A673 (cell line): ENCODE data around the gene MICU1. TPM values are rescaled to one million over a fixed set of nuclear protein-coding genes. Genes with fewer than 3 reads are reported as not detected.
"Not testable (repeated sequence)": the region's sequence is repeated elsewhere in the genome, so short reads cannot be mapped to it uniquely, and the experiment has no call there.

Experiments used
- BruUV-seq: library from RNA; stranded (reverse); fragments of 400-500 nt; replicated peaks from 2 replicates; lab custom pipeline; 2021; lab: Mats Ljungman, UMichigan
- CTCF ChIA-PET: fragments of 300-600 bp; sonication (Branson Sonifier 250); formaldehyde crosslinking; loops from one replicate; lab custom pipeline; 2022; ENCODE audit warnings: antibody characterized with exemption; lab: Charles Lee
- POLR2A ChIA-PET: fragments of 300-600 bp; sonication (Branson Sonifier 250); formaldehyde crosslinking; loops from one replicate; lab custom pipeline; 2022; ENCODE audit warnings: antibody characterized with exemption; ENCODE audit not compliant: low non-redundant PET; lab: Charles Lee
- DNase-seq: peaks from one replicate; pipeline ENCODE4 v3.0.0-alpha.2; 2015; ENCODE audit warnings: low spot score
- H3K27ac ChIP-seq: fragments of 200-600 bp; sonication (generic); 2 replicates; pipeline ENCODE4 v1.5.1; 2016; ENCODE audit warnings: mixed run types, low read depth, mild to moderate bottlenecking, mixed read lengths, antibody characterized with exemption, low read length; ENCODE audit not compliant: poor library complexity, severe bottlenecking
- H3K27me3 ChIP-seq: fragments of 200-600 bp; sonication (generic); replicated peaks from 2 replicates; pipeline ENCODE4 v1.6.1; 2017; ENCODE audit warnings: mixed run types, low read depth, mild to moderate bottlenecking, mixed read lengths, antibody characterized with exemption, low read length; ENCODE audit not compliant: insufficient read depth, poor library complexity
- H3K36me3 ChIP-seq: fragments of 200-600 bp; sonication (generic); 2 replicates; pipeline ENCODE4 v1.6.1; 2016; ENCODE audit warnings: mixed run types, mild to moderate bottlenecking, mixed read lengths, antibody characterized with exemption, low read length; ENCODE audit not compliant: insufficient read depth, poor library complexity, severe bottlenecking
- H3K4me1 ChIP-seq: fragments of 200-600 bp; sonication (generic); 2 replicates; pipeline ENCODE4 v1.6.1; 2017; ENCODE audit warnings: mixed run types, mild to moderate bottlenecking, mixed read lengths, antibody characterized with exemption, low read length; ENCODE audit not compliant: insufficient read depth, poor library complexity, severe bottlenecking
- H3K4me3 ChIP-seq: fragments of 200-600 bp; sonication (generic); 2 replicates; pipeline ENCODE4 v1.5.1; 2016; ENCODE audit warnings: low read depth, mixed run types, mild to moderate bottlenecking, mixed read lengths, low read length; ENCODE audit not compliant: poor library complexity, severe bottlenecking
- H3K9me3 ChIP-seq: fragments of 200-600 bp; sonication (generic); 2 replicates; pipeline ENCODE4 v1.6.1; 2016; ENCODE audit warnings: mixed run types, low read depth, mild to moderate bottlenecking, mixed read lengths, antibody characterized with exemption, low read length; ENCODE audit not compliant: poor library complexity, severe bottlenecking
- CTCF ChIP-seq: fragments of 300-800, 200-600 bp; sonication (generic); conservative IDR thresholded peaks from 2 replicates; pipeline ENCODE4 v1.5.1; 2017; ENCODE audit warnings: low read depth, mild to moderate bottlenecking, antibody characterized with exemption, low read length, moderate library complexity, mixed read lengths
- EZH2 ChIP-seq: fragments of 200-600 bp; sonication (generic); IDR thresholded peaks from 2 replicates; pipeline ENCODE4 v1.6.1; 2017; ENCODE audit warnings: borderline replicate concordance, low read depth, mild to moderate bottlenecking, mixed read lengths, antibody characterized with exemption, low read length; ENCODE audit not compliant: poor library complexity, severe bottlenecking
- intact Hi-C: fragments of 100-400 bp; cut with micrococcal nuclease; formaldehyde crosslinking; loops from one replicate; pipeline ENCODE4 v1.10.0; 2022; ENCODE audit not compliant: unreplicated experiment
- total RNA-seq: library from RNA; stranded (reverse); gene quantifications from 2 replicates; pipeline ENCODE4 v1.2.3, GENCODE V29; 2021

Gene MICU1
- total RNA-seq, 1 experiment from 2014 or later, result 37.7 TPM

- H3K36me3 ChIP-seq, result no peaks in the 10 kb centered on the region
- no peak overlapping the region for H3K4me3 ChIP-seq
- POLR2A ChIA-PET, result interaction anchor here (0.7 kb wide), 1 partner anchor 73 kb away, joined by 3 read pairs; no protein-coding TSS in a partner anchor
- TF ChIP-seq CTCF (no peak), EZH2 (no peak)
- BruUV-seq, result no TSS peak
- peak overlapping the region; percentile 48 for H3K27ac ChIP-seq
- H3K9me3 ChIP-seq, result no peaks in the 10 kb centered on the region
- H3K27me3 ChIP-seq, result no peaks in the 10 kb centered on the region
- CTCF ChIA-PET, result no interaction called here
- H3K4me1 ChIP-seq, result peaks cover 42% of the 10 kb centered on the region
- DNase-seq, result no peak
- intact Hi-C loops, result loop anchor here (2.0 to 10.0 kb wide), 3 partner anchors 104 to 282 kb away; no protein-coding TSS in a partner anchor
These were observed 297.1 kb downstream of the MICU1 start for GRCh38 chr10:72328829-72329204.

- DNase-seq, result peak; percentile 65
- H3K4me3 ChIP-seq, result no peak overlapping the region
- peak overlapping the region; percentile 48 for H3K27ac ChIP-seq
- POLR2A ChIA-PET, result no interaction called here
- H3K27me3 ChIP-seq, result no peaks in the 10 kb centered on the region
- intact Hi-C loops, result loop anchor here (2.0 to 10.0 kb wide), 3 partner anchors 103 to 281 kb away; no protein-coding TSS in a partner anchor
- peak; percentile 80 for TF ChIP-seq CTCF
- TF ChIP-seq EZH2, result no peak
- no peaks in the 10 kb centered on the region for H3K9me3 ChIP-seq
- H3K36me3 ChIP-seq, result no peaks in the 10 kb centered on the region
- no TSS peak for BruUV-seq
- CTCF ChIA-PET, result no interaction called here
- peaks cover 42% of the 10 kb centered on the region for H3K4me1 ChIP-seq
These were observed 297.6 kb downstream of the MICU1 start for GRCh38 chr10:72328045-72328828.

- H3K27me3 ChIP-seq, H3K4me3 ChIP-seq, H3K9me3 ChIP-seq, H3K36me3 ChIP-seq, DNase-seq, POLR2A ChIA-PET: not testable (repeated sequence)
- CTCF ChIA-PET, result interaction anchor here (0.6 kb wide), 1 partner anchor 54 kb away, joined by 3 read pairs; no protein-coding TSS in a partner anchor
- peaks cover 31% of the 10 kb centered on the region for H3K4me1 ChIP-seq
- H3K27ac ChIP-seq, result peak overlapping the region; percentile 23
- intact Hi-C loops, result loop anchor here (5.0 to 10.0 kb wide), 2 partner anchors 102 to 280 kb away; no protein-coding TSS in a partner anchor
- TSS peak; percentile 91 for BruUV-seq
These were observed 298.9 kb downstream of the MICU1 start for GRCh38 chr10:72326665-72327603.

GRCh38 chr10:72325243-72326175 lies 300.4 kb downstream of the MICU1 start:
- H3K4me3 ChIP-seq, H3K27me3 ChIP-seq, DNase-seq, POLR2A ChIA-PET, CTCF ChIA-PET, H3K9me3 ChIP-seq, H3K36me3 ChIP-seq, BruUV-seq: not testable (repeated sequence)
- intact Hi-C loops, result loop anchor here (5.0 to 10.0 kb wide), 2 partner anchors 101 to 278 kb away; no protein-coding TSS in a partner anchor
- H3K4me1 ChIP-seq, result peaks cover 34% of the 10 kb centered on the region
- H3K27ac ChIP-seq, result peak overlapping the region; percentile 50
